Fibroblast of villous mesenchyme (primary cell): Measurements from ENCODE around the gene RYK. TPM values are rescaled to one million over a fixed set of nuclear protein-coding genes. Genes with fewer than 3 reads are reported as not detected.
A peak's percentile ranks its signal among the peaks of the same experiment; 100 is the strongest.

Source experiments
- DNase-seq: peaks from one replicate; pipeline ENCODE4 v3.0.0-alpha.2; 2010; ENCODE audit warnings: low read depth
- H3K4me3 ChIP-seq: 2 replicates; pipeline ENCODE4 v1.5.1; 2011; ENCODE audit warnings: low read depth, mild to moderate bottlenecking, low read length
- CTCF ChIP-seq: IDR thresholded peaks from 2 replicates; pipeline ENCODE4 v1.5.1; 2012; ENCODE audit warnings: low read depth, mild to moderate bottlenecking, low read length; ENCODE audit not compliant: insufficient read depth
- total RNA-seq: library from RNA; depleted of rRNA; stranded (reverse); fragments of >200 nt; gene quantifications from 2 replicates; pipeline ENCODE4 v1.2.3, GENCODE V29; 2012

Gene RYK
- total RNA-seq = 103 and 161 TPM in 2 replicates

GRCh38 chr3:134250717-134251220, at the start of gene RYK:
Gene RYK, minus strand, starts transcription at chr3:134250859. Its CDS starts 205 bp downstream, at chr3:134250654.
- peak within 1 kb of the TSS; percentile 77 for H3K4me3 ChIP-seq
- DNase-seq = peak; percentile 66
- TF ChIP-seq CTCF = no peak

GRCh38 chr3:134299888-134300206, 49.2 kb upstream of the RYK start:
- no peak for TF ChIP-seq CTCF
- no peak for DNase-seq
- H3K4me3 ChIP-seq = no peak overlapping the region

- TF ChIP-seq CTCF = peak; percentile 51
- DNase-seq = peak; percentile 39
- H3K4me3 ChIP-seq = no peak overlapping the region
Observed at GRCh38 chr3:134299185-134299887, 48.7 kb upstream of the RYK start.

- TF ChIP-seq CTCF = no peak
- no peak for DNase-seq
- H3K4me3 ChIP-seq = no peak overlapping the region
Observed at GRCh38 chr3:134298249-134298648, 47.6 kb upstream of the RYK start.

GRCh38 chr3:134296616-134297015, 46.0 kb upstream of the RYK start:
- no peak overlapping the region for H3K4me3 ChIP-seq
- no peak for TF ChIP-seq CTCF
- no peak for DNase-seq

GRCh38 chr3:134295930-134296329, 45.3 kb upstream of the RYK start:
- TF ChIP-seq CTCF = no peak
- no peak for DNase-seq
- H3K4me3 ChIP-seq = no peak overlapping the region
